GM21423 (cell line): ENCODE results near the gene AP3B1.
"Not testable (repeated sequence)": the region's sequence is repeated elsewhere in the genome, so short reads cannot be mapped to it uniquely, and the experiment has no call there.

Experiments
- ATAC-seq: cut with Tn5 transposase; IDR thresholded peaks from one replicate; pipeline ENCODE4 v1.9.1; 2021; ENCODE audit warnings: mild to moderate bottlenecking, moderate library complexity; ENCODE audit not compliant: unreplicated experiment

The AP3B1 gene

GRCh38 chr5:78075301-78075700, 219.2 kb downstream of the AP3B1 start:
- ATAC-seq = no peak

- ATAC-seq = not testable (repeated sequence)
Measured at GRCh38 chr5:78070691-78071090, 223.8 kb downstream of the AP3B1 start.

- not testable (repeated sequence) for ATAC-seq
Measured at GRCh38 chr5:78067581-78067980, 226.9 kb downstream of the AP3B1 start.

GRCh38 chr5:78066722-78067121, 227.8 kb downstream of the AP3B1 start:
- ATAC-seq = not testable (repeated sequence)

GRCh38 chr5:78065663-78066062, 228.8 kb downstream of the AP3B1 start:
- no peak for ATAC-seq

GRCh38 chr5:78064941-78065472, 229.5 kb downstream of the AP3B1 start:
- no peak for ATAC-seq

GRCh38 chr5:78063495-78063894, 231.0 kb downstream of the AP3B1 start:
- ATAC-seq = no peak

- no peak for ATAC-seq
Measured at GRCh38 chr5:78062645-78063044, 231.9 kb downstream of the AP3B1 start.

- ATAC-seq = no peak
Measured at GRCh38 chr5:78060421-78060820, 234.1 kb downstream of the AP3B1 start.

GRCh38 chr5:78058625-78059024, 235.9 kb downstream of the AP3B1 start:
- ATAC-seq = no peak

- ATAC-seq = no peak
Measured at GRCh38 chr5:78056901-78057514, 237.5 kb downstream of the AP3B1 start.

GRCh38 chr5:78056053-78056452, 238.4 kb downstream of the AP3B1 start:
- no peak for ATAC-seq

GRCh38 chr5:78050888-78051287, 243.6 kb downstream of the AP3B1 start:
- no peak for ATAC-seq

- ATAC-seq = not testable (repeated sequence)
Measured at GRCh38 chr5:78046823-78047222, 247.7 kb downstream of the AP3B1 start.

GRCh38 chr5:78046006-78046405, 248.5 kb downstream of the AP3B1 start:
- no peak for ATAC-seq

GRCh38 chr5:78041805-78042204, 252.7 kb downstream of the AP3B1 start:
- ATAC-seq = no peak

- ATAC-seq = no peak
Measured at GRCh38 chr5:78025540-78025939, 269.0 kb downstream of the AP3B1 start.

GRCh38 chr5:78019744-78020143, 274.8 kb downstream of the AP3B1 start:
- no peak for ATAC-seq

- no peak for ATAC-seq
Measured at GRCh38 chr5:78016863-78017529, 277.5 kb downstream of the AP3B1 start.

- ATAC-seq = no peak
Measured at GRCh38 chr5:78009937-78010527, 284.5 kb downstream of the AP3B1 start.

GRCh38 chr5:78008356-78008967, 286.0 kb downstream of the AP3B1 start:
- ATAC-seq = no peak

GRCh38 chr5:78007233-78007632, 287.3 kb downstream of the AP3B1 start:
- no peak for ATAC-seq
